ENCODE measurements around the gene KCNC1.

DNA sequence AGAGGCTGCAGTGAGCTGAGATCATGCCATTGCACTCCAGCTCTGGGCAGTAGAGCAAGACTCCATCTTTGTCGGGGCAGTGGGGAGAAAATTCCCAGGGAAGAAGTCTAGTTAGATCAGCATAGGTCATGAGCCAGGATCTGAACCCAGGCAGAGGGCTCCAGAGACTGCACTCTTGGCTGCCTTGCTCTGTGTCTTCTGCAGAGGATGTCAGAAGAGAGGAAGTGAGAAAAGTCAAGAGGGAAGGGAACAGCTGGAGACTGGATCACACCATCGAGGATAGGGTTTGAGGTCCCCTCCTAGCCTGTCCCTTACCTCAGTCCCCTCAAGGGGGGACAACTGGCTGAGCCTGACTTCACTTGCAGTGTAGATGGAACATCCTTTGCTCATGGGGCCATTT is 9.4 kb upstream of the KCNC1 start:
- TF ChIP-seq CTCF (IDR thresholded peaks at IDR 0.05; ENCODE audit: low read length) (no peak), EZH2 (IDR thresholded peaks at IDR 0.05; ENCODE audit: borderline replicate concordance, low read length) (no peak)

Measured in OCI-LY1 (cell line).